Right lobe of liver (tissue), 4 donors: ENCODE data around the gene HSPB6.

Experiments
- CTCF ChIP-seq, 4 donors: fragments of 200-600 bp in 3 of 4; fragments of 450-650 bp in 1 of 4; IDR thresholded peaks; one replicate each; pipeline versions ENCODE4 v1.5.1 to v1.8.0; 2016 to 2022; ENCODE audit warnings: antibody characterized with exemption in 4 of 4, mild to moderate bottlenecking in 2 of 4
- POLR2A ChIP-seq: fragments of 450-650 bp; IDR thresholded peaks from one replicate; pipeline ENCODE4 v1.6.1; 2017; ENCODE audit warnings: antibody characterized with exemption, mild to moderate bottlenecking
- donor health status: DM: no; HTN: no; CAD: no.
- donor health status: DM: no; HTN: no; CAD: no.
- donor health status: DM: no; HTN: yes; CAD: no.

- no peak for TF ChIP-seq POLR2A
- TF ChIP-seq CTCF (IDR thresholded peaks at IDR 0.05) = no peak
Observed at GRCh38 chr19:35759697-35760096, 2.9 kb upstream of the HSPB6 start.
